Measurements from ENCODE around the gene CHAMP1.

GRCh38 chr13:114266241-114266640 lies 48.1 kb upstream of the CHAMP1 start:
- TF ChIP-seq, protein P1, sequence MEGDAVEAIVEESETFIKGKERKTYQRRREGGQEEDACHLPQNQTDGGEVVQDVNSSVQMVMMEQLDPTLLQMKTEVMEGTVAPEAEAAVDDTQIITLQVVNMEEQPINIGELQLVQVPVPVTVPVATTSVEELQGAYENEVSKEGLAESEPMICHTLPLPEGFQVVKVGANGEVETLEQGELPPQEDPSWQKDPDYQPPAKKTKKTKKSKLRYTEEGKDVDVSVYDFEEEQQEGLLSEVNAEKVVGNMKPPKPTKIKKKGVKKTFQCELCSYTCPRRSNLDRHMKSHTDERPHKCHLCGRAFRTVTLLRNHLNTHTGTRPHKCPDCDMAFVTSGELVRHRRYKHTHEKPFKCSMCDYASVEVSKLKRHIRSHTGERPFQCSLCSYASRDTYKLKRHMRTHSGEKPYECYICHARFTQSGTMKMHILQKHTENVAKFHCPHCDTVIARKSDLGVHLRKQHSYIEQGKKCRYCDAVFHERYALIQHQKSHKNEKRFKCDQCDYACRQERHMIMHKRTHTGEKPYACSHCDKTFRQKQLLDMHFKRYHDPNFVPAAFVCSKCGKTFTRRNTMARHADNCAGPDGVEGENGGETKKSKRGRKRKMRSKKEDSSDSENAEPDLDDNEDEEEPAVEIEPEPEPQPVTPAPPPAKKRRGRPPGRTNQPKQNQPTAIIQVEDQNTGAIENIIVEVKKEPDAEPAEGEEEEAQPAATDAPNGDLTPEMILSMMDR (IDR thresholded peaks at IDR 0.05; ENCODE audit: low read depth, low read length), result no peak
- no peak for TF ChIP-seq EZH2phosphoT487 (IDR thresholded peaks at IDR 0.05; ENCODE audit: low read depth)

Measured in OCI-LY3 (cell line).